ENCODE data around the gene TFDP2. TPM values are rescaled to one million over a fixed set of nuclear protein-coding genes. Genes with fewer than 3 reads are reported as not detected.
A peak's percentile ranks its signal among the peaks of the same experiment; 100 is the strongest.
"Not testable (repeated sequence)": the region's sequence is repeated elsewhere in the genome, so short reads cannot be mapped to it uniquely, and the experiment has no call there.

Gene TFDP2
- total RNA-seq, 1 donor from 2014 or later, result 11.6 TPM

DNA sequence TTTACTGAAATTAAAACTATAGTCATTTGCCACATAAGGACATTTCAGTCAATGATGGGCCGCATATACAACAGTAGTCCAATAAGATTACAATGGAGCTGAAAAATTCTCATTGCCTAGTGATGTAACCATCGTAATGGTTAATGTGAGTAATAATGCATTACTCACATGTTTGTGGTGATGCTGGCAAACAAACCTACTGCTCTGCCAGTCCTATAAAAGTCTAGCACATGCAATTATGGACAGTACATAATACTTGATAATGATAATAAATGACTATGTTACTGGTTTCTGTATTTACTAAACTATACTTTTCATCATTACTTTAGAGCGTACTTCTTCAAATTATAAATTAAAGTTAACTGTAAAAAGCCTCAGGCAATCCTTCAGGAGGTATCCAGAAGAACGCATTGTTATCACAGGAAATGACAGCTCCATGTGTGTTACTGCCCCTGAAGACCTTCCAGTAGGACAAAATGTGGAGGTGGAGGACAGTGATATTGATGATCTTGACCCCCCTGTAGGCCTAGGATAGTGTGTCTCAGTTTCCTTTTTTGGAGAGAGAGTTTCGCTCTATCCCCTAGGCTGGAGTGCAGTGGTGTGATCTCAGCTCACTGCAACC lies 170.2 kb downstream of the TFDP2 start:
- peak; percentile 91 for DNase-seq (ENCODE audit: low read depth)
- no peaks in the 10 kb centered on the region for H3K27me3 ChIP-seq (ENCODE audit: control insufficient read depth, insufficient read depth, low read length)
- no peak overlapping the region for H3K4me3 ChIP-seq (ENCODE audit: low read depth, low read length)
- TF ChIP-seq, protein P1, sequence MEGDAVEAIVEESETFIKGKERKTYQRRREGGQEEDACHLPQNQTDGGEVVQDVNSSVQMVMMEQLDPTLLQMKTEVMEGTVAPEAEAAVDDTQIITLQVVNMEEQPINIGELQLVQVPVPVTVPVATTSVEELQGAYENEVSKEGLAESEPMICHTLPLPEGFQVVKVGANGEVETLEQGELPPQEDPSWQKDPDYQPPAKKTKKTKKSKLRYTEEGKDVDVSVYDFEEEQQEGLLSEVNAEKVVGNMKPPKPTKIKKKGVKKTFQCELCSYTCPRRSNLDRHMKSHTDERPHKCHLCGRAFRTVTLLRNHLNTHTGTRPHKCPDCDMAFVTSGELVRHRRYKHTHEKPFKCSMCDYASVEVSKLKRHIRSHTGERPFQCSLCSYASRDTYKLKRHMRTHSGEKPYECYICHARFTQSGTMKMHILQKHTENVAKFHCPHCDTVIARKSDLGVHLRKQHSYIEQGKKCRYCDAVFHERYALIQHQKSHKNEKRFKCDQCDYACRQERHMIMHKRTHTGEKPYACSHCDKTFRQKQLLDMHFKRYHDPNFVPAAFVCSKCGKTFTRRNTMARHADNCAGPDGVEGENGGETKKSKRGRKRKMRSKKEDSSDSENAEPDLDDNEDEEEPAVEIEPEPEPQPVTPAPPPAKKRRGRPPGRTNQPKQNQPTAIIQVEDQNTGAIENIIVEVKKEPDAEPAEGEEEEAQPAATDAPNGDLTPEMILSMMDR (IDR thresholded peaks at IDR 0.05; ENCODE audit: insufficient read depth, low read length, severe bottlenecking), result no peak
- FAIRE-seq, result no peak
- no peaks in the 10 kb centered on the region for H3K36me3 ChIP-seq (ENCODE audit: control insufficient read depth, insufficient read depth, low read length)

DNA sequence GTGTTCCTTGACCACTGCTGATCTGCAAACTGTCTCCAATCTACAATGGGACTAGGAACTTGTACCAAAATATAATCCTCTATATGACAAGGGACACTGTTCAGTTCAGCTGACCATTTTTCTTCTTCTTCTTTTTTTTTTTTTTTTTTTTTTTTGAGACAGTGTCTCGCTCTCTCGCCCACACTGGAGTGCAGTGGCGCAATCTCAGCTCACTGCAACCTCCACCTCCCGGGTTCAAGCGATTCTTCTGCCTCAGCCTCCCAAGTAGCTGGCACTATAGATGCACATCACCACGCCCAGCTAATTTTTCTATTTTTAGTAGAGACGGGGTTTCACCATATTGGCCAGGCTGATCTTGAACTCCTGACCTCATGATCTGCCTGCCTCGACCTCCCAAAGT lies 174.6 kb downstream of the TFDP2 start:
- not testable (repeated sequence) for H3K27me3 ChIP-seq (ENCODE audit: control insufficient read depth, insufficient read depth, low read length); H3K36me3 ChIP-seq (ENCODE audit: control insufficient read depth, insufficient read depth, low read length); DNase-seq (ENCODE audit: low read depth); H3K4me3 ChIP-seq (ENCODE audit: low read depth, low read length); FAIRE-seq

DNA sequence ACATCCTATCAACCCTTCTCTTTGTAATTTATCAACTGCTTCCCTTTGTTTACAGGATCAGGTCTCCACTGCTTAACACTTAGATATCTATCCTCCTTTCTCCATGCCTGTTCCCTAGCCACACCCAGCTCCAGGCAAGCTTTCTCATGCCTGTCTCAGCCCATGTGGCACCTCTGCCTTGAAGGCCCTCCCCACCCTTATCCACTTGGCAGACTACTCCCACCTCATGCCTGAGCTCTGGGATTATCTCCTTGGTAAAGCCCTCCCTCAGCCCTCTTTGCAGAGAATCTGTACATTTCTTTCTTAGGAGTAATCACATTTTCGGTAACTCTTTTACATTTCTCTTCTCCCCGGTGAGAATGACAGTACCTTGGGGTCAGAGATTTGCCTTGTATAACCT lies 176.9 kb downstream of the TFDP2 start:
- Histone ChIP-seq H3K4me3 (ENCODE audit: low read depth, low read length) (no peak overlapping the region), H3K27me3 (ENCODE audit: control insufficient read depth, insufficient read depth, low read length) (no peaks in the 10 kb centered on the region), H3K36me3 (ENCODE audit: control insufficient read depth, insufficient read depth, low read length) (no peaks in the 10 kb centered on the region)
- peak; percentile 37 for DNase-seq (ENCODE audit: low read depth)
- TF ChIP-seq, protein P1 (IDR thresholded peaks at IDR 0.05; ENCODE audit: insufficient read depth, low read length, severe bottlenecking), result no peak
- no peak for FAIRE-seq

DNA sequence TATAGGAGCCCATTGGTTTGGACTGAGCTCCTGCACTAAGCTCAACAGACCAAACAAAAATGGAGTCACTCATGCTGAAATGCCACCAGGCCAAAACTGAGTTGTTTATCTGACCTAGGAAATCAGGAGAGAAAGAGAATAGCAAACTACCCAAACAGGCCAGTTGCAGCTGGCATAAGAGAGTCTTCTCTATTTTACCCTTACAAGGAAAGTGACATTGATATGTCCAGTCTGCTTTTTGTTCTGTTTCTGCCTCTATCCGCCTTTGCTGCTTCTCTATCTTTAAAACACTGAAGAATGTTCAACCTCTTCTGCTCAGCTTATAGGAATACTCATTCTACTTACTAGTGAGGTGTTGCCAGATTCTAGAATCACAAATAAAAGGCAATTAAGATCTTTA lies 177.8 kb downstream of the TFDP2 start:
- Histone ChIP-seq H3K27me3 (ENCODE audit: control insufficient read depth, insufficient read depth, low read length) (no peaks in the 10 kb centered on the region), H3K4me3 (ENCODE audit: low read depth, low read length) (no peak overlapping the region)
- FAIRE-seq, result no peak

DNA sequence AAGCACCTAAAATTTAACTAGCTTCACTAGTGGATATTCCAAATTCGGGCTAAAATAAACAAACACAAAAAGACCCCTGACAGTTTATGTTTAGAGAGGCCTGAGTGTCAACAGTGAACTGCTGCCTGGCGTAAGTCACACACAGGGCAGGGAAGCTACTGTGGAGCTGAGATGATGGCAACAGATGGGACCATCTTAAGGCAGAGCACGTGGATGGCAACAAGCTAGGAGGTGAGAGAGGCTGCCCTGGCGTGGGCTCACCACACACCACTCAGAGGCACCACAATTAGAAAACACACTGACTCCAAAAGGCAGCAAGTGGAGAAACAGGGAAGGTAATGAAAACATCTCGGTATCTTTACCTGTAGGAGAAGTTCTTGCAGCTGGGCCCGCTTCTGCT lies 179.6 kb downstream of the TFDP2 start:
- FAIRE-seq (no peak), DNase-seq (ENCODE audit: low read depth) (no peak)
- no peaks in the 10 kb centered on the region for H3K27me3 ChIP-seq (ENCODE audit: control insufficient read depth, insufficient read depth, low read length)
- H3K36me3 ChIP-seq (ENCODE audit: control insufficient read depth, insufficient read depth, low read length), result no peaks in the 10 kb centered on the region
- no peak overlapping the region for H3K4me3 ChIP-seq (ENCODE audit: low read depth, low read length)
- TF ChIP-seq, protein P1 (IDR thresholded peaks at IDR 0.05; ENCODE audit: insufficient read depth, low read length, severe bottlenecking), result no peak

More for the DNA sequence above, 177.8 kb downstream of the TFDP2 start:
- no peaks in the 10 kb centered on the region for H3K36me3 ChIP-seq (ENCODE audit: control insufficient read depth, insufficient read depth, low read length)
- no peak for DNase-seq (ENCODE audit: low read depth)
- TF ChIP-seq, protein P1 (IDR thresholded peaks at IDR 0.05; ENCODE audit: insufficient read depth, low read length, severe bottlenecking), result no peak

DNA sequence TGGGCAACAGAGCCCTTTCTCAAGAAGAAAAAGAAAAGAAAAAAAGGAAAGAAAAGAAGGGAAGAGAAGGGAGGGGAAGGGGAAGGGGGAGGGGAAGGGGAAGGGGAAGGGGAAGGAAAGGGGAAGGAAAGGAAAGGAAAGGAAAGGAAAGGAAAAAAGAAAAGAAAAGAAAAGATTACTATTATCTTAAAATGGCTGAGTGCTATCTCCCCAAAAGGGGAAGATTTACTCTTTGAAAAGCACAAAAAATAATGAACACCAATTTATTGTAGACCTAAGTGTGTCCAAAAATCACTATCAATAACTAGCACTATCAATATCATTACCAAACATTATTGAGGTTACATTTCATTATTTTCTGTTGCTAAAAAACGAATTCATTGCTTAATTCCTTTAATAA lies 183.9 kb downstream of the TFDP2 start:
- no peak overlapping the region for H3K4me3 ChIP-seq (ENCODE audit: low read depth, low read length)
- H3K36me3 ChIP-seq (ENCODE audit: control insufficient read depth, insufficient read depth, low read length), result peaks cover 2% of the 10 kb centered on the region
- H3K27me3 ChIP-seq (ENCODE audit: control insufficient read depth, insufficient read depth, low read length), result no peaks in the 10 kb centered on the region
- FAIRE-seq (no peak), DNase-seq (ENCODE audit: low read depth) (no peak)
- TF ChIP-seq, protein P1 (IDR thresholded peaks at IDR 0.05; ENCODE audit: insufficient read depth, low read length, severe bottlenecking), result no peak

Measured in bronchial epithelial cell (primary cell).